NCI-H1436 (cell line): Measurements from ENCODE around the gene PGBD2.
"Not testable (repeated sequence)": the region's sequence is repeated elsewhere in the genome, so short reads cannot be mapped to it uniquely, and the experiment has no call there.

Experiments used
- DNase-seq: peaks from one replicate; lab custom pipeline; 2025; lab: John Stamatoyannopoulos, UW

PGBD2 gene

DNA sequence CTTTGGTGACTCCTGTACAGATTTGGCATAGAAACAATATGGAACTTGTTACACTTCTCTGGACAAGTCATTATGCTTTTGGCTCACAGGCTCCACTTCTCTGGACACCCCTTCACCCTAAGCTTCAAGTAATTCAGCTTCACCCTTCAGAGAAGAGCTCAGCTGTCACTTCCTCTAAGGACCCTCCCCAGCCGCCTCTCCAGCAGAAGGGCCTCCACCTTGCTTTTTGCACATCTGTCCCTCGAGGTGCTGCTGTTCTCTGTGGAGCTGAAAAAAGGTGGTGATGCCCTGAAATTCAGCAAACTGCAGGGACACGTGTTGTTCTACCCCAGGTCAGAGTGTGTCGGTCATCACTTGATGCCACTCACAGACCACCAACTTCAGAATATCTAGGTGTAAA, 19.8 kb downstream of the PGBD2 start:
- not testable (repeated sequence) for DNase-seq

DNA sequence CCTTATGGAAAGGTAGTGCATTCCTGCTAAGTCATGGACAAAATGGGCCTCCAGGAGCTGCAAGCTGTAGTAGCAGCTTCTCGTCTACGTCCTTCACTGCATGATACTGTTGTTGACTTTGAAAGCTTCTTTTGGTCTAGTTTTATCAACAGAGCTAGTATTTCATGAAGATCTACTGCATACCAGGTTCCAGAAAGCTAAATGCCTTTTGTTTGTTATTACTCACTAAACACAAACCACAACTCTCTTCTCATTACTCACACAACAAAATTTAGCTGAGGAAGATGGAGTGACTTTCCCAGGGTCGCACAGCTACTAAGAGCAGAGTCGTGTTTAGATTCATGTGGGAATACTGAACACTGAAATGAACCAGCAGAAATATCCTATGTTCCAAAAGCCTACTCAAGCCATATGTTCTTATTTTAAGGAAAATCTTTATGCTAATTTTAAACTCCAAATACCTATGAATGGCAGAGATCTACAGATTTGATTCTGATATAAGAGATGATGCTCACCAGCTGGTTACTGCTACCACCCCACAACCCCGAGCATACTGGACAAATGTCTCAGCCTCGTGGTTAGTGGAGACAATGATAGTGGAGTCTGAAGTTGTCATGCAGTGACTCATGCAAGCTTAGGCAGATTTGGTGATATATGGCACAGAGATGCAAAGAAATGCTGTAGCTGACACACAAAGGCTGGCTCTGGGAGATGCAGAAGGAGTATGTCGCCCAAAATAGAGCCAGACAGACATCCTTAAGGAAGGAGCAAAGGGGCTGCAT, 20.6 kb downstream of the PGBD2 start:
- no peak for DNase-seq

DNA sequence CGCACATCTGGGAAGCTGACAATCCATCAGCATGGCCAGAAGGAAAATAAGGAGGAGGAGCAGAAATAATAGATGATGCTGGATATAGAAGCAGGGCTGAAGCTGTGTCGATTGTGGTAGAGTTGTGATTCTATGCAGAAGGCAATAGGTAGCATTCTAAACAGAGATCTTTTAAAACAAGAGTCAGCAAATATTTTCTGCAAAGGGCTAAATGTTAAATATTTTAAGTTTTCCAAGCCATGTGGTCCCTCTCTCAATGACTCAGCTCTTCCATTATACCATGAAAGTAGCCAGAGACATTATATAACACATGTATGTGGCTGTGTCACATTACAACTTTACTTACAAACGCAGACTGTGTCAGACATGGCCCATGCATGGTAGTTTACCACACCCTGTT, 21.2 kb downstream of the PGBD2 start:
- DNase-seq = not testable (repeated sequence)

DNA sequence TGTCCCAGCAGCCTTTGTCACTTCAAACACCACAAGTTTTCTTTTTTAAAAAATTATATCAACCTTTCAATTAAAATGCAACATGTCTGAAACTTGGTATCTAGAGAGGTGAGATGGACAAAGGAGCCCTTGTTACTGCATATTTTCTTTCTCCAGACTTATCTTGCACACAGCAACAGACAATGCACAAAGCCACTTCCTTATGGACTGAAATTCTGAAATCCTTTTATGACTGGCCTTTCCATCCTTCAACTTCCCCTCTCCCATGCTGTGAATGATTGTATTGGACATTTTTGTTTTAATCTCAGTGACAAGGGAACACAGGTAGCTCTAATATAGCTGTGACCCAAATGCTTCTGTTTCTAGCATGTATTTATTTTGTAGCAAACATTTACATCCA, 22.1 kb downstream of the PGBD2 start:
- DNase-seq = not testable (repeated sequence)

DNA sequence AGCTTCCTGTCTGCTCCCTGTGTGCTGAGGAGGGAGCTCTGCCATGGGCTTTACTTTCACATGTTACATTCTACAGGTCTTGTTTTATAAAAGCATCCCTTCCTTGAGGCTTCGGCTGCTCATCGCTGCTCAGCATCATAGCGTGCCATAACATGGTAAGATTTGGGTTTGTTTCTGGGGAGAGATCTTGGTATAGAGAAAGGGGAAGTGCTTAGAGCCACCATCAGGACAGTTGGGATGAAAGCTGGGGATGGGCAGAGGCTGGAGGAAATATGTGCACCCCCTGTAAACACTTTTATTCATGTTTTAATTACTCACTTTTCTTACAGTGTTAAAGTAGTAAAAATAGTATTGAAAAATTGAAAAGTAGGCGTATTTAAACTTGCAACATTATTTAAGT, 24.0 kb downstream of the PGBD2 start:
- not testable (repeated sequence) for DNase-seq

DNA sequence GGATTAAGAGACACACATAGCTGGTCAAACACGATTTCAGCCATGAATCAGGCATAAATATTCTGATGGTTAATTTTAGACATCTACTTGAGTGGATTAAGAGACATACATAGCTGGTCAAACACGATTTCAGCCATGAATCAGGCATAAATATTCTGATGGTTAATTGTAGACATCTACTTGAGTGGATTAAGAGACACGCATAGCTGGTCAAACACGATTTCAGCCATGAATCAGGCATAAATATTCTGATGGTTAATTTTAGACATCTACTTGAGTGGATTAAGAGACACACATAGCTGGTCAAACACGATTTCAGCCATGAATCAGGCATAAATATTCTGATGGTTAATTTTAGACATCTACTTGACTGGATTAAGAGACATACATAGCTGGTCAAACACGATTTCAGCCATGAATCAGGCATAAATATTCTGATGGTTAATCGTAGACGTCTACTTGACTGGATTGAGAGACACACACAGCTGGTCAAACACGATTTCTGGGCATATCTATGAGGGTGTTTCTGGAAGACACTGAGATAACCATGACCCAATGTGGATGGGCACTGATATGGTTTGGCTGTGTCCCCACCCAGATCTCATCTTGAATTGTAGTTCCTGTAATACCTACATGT, 32.3 kb downstream of the PGBD2 start:
- DNase-seq = not testable (repeated sequence)

DNA sequence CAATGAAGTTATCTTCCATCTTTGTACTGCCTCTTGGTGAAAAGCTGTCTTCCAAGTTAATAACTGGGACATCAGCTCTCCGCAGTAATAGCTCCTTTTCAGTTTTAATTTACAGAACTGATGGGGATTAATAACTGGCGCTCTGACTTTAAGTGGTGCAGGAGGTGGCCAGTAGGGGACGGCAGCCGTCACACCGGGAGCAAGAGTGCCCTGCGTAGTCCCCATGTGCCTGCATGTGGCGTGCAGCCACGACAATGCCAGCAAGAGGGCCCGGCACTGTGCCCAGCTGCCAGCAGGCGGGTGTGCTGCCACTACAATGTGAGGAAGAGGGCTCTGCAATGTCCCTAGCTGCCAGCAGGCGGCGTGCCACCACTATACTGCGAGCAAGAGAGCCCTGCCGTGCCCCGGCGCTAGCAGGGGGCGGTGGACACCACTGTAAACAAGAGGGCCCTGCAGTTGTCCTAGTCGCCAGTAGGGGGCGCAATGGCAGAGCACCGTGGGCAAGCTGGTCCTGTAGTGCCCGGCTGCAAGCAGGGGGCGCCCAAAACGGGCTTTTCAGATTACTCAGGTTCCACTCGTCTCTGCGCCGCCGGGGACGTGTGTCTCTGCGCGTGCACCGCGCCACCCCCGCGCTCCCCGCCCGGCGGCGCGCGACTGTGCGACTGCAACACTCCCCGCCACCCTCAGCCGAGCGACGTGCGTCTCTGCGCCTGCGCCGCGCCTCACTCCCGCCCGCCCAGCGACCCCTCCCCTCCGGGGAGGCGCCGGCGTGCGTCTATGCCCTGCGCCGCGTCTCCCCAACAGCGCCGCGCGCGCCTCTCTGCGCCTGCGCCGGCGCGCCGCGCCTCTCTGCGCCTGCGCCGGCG, 38.3 kb downstream of the PGBD2 start:
- DNase-seq = not testable (repeated sequence)

DNA sequence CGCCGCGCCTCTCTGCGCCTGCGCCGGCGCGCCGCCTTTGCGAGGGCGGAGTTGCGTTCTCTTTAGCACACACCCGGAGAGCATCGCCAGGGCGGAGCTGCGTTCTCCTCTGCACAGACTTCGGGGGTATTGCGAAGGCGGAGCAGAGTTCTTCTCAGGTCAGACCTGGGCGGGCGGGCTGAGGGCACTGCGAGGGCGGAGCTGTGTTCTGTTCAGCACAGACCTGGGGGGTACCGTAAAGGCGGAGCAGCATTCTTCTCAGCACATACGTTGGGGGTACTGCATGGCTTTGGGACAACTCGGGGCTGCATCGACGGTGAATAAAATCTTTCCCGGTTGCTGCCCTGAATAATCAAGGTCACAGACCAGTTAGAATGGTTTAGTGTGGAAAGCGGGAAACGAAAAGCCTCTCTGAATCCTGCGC, 39.0 kb downstream of the PGBD2 start:
- not testable (repeated sequence) for DNase-seq

DNA sequence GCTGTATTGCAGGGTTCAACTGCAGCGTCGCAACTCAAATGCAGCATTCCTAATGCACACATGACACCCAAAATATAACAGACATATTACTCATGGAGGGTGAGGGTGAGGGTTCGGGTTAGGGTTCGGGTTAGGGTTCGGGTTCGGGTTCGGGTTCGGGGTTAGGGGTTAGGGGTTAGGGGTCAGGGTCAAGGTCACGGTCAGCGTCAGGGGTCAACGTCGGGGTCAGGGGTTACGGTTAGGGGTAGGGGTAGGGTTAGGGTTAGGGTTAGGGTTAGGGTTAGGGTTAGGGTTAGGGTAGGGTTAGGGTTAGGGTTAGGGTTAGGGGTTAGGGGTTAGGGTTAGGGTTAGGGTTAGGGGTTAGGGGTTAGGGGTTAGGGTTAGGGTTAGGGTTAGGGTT, 39.4 kb downstream of the PGBD2 start:
- not testable (repeated sequence) for DNase-seq

DNA sequence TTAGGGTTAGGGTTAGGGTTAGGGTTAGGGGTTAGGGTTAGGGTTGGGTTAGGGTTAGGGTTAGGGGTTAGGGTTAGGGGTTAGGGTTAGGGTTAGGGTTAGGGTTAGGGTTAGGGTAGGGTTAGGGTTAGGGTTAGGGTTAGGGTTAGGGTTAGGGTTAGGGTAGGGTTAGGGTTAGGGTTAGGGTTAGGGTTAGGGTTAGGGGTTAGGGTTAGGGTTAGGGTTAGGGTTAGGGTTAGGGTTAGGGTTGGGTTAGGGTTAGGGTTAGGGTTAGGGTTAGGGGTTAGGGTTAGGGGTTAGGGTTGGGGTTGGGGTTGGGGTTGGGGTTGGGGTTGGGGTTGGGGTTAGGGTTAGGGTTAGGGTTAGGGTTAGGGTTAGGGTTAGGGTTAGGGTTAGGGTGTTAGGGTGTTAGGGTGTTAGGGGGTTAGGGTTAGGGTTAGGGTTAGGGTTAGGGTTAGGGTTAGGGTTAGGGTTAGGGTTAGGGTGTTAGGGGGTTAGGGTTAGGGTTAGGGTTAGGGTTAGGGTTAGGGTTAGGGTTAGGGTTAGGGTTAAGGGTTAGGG, 39.9 kb downstream of the PGBD2 start:
- DNase-seq = not testable (repeated sequence)
